Vagina (tissue), 2 donors: Measurements from ENCODE around the gene CNTN5. TPM values are rescaled to one million over a fixed set of nuclear protein-coding genes. Genes with fewer than 3 reads are reported as not detected.

ENCODE experiments used
- DNase-seq, 2 donors: peaks; one replicate each; pipeline ENCODE4 v3.0.0-alpha.2; 2017; ENCODE audit errors: extremely low spot score in 2 of 2
- H3K27ac ChIP-seq: fragments of 200-600 bp; sonication (generic); one replicate; pipeline ENCODE4 v1.5.1; 2019
- H3K27me3 ChIP-seq: fragments of 200-600 bp; sonication (generic); one replicate; pipeline ENCODE4 v1.5.1; 2019
- H3K36me3 ChIP-seq, 2 donors: fragments of 200-600 bp; sonication (generic); one replicate each; pipeline ENCODE4 v1.5.1; 2017 to 2019
- H3K4me1 ChIP-seq: fragments of 200-600 bp; sonication (generic); one replicate; pipeline ENCODE4 v1.5.1; 2019
- H3K4me3 ChIP-seq, 2 donors: fragments of 200-600 bp; sonication (generic); 1 replicate in 1 of 2; 2 replicates in 1 of 2; pipeline ENCODE4 v1.5.1; 2016 to 2019
- H3K9me3 ChIP-seq: fragments of 200-600 bp; sonication (generic); one replicate; pipeline ENCODE4 v1.5.1; 2019
- POLR2A ChIP-seq, 2 donors: fragments of 450-650 bp; IDR thresholded peaks; one replicate each; pipeline ENCODE4 v1.6.1; 2017; ENCODE audit warnings: antibody characterized with exemption in 2 of 2, mild to moderate bottlenecking in 2 of 2, moderate library complexity in 2 of 2
- POLR2AphosphoS5 ChIP-seq, 2 donors: sonication (generic); formaldehyde crosslinking; IDR thresholded peaks; one replicate each; pipeline ENCODE4 v1.9.0; 2017; ENCODE audit warnings: antibody characterized with exemption in 2 of 2, mild to moderate bottlenecking in 2 of 2, low read depth in 1 of 2; ENCODE audit not compliant: insufficient read depth in 1 of 2
- intact Hi-C: fragments of 100-400 bp; cut with DNase I; formaldehyde crosslinking; loops from one replicate; pipeline ENCODE4 v1.15.1; 2023
- total RNA-seq: library from RNA; depleted of rRNA; stranded (reverse); fragments of >200 nt; gene quantifications from one replicate; pipeline ENCODE4 v1.2.3, GENCODE V29; 2016
- TF ChIP-seq, protein P1 (sequence below), 3 experiments: fragments of 450-650 bp in 2 of 3; fragments of 200-600 bp in 1 of 3; sonication (generic) in 1 of 3; IDR thresholded peaks; one replicate each; pipeline ENCODE4 v1.5.1; 2017 to 2019; ENCODE audit warnings: antibody characterized with exemption in 3 of 3, mild to moderate bottlenecking in 2 of 3, moderate library complexity in 2 of 3

The CNTN5 gene
- total RNA-seq, 1 donor from 2014 or later: 0.25 TPM

DNA sequence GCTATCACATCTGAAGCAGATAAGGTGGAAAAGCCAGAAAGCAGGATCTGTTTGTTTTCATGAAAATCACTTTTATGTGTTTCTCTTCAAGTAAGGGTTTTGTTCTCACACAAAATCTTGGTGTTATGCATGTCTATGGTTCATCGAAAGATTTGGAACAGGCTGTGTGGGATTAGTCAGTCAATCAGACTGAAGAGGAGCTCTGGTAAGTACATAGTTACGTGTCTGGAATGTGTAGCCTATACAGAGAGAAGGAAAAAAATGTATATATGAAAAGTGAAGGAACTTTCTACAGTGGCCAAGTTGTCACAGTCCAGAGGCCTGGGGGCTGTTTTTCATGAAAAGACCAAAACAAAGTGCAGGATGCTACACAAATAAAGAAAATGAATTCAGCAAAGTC is 156.7 kb downstream of the CNTN5 start:
- H3K4me3 ChIP-seq: no peak overlapping the region
- H3K27me3 ChIP-seq: no peaks in the 10 kb centered on the region
- no peak overlapping the region for H3K27ac ChIP-seq
- no peaks in the 10 kb centered on the region for H3K4me1 ChIP-seq
- no peak for TF ChIP-seq POLR2A (IDR thresholded peaks at IDR 0.05)
- intact Hi-C loops: no loop called here
- H3K36me3 ChIP-seq: no peaks in the 10 kb centered on the region
- H3K9me3 ChIP-seq: no peaks in the 10 kb centered on the region
- no peak for DNase-seq

- H3K4me1 ChIP-seq: no peaks in the 10 kb centered on the region
- intact Hi-C loops: no loop called here
- no peak for DNase-seq
- TF ChIP-seq, protein P1, sequence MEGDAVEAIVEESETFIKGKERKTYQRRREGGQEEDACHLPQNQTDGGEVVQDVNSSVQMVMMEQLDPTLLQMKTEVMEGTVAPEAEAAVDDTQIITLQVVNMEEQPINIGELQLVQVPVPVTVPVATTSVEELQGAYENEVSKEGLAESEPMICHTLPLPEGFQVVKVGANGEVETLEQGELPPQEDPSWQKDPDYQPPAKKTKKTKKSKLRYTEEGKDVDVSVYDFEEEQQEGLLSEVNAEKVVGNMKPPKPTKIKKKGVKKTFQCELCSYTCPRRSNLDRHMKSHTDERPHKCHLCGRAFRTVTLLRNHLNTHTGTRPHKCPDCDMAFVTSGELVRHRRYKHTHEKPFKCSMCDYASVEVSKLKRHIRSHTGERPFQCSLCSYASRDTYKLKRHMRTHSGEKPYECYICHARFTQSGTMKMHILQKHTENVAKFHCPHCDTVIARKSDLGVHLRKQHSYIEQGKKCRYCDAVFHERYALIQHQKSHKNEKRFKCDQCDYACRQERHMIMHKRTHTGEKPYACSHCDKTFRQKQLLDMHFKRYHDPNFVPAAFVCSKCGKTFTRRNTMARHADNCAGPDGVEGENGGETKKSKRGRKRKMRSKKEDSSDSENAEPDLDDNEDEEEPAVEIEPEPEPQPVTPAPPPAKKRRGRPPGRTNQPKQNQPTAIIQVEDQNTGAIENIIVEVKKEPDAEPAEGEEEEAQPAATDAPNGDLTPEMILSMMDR (IDR thresholded peaks at IDR 0.05): no peak
- TF ChIP-seq POLR2AphosphoS5 (IDR thresholded peaks at IDR 0.05; ENCODE audit: insufficient read depth in 1 of 2, low read depth in 1 of 2) (no peak), POLR2A (IDR thresholded peaks at IDR 0.05) (no peak)
- H3K27me3 ChIP-seq: no peaks in the 10 kb centered on the region
- no peak overlapping the region for H3K27ac ChIP-seq
- H3K9me3 ChIP-seq: no peaks in the 10 kb centered on the region
- H3K4me3 ChIP-seq: no peak overlapping the region
- no peaks in the 10 kb centered on the region for H3K36me3 ChIP-seq
These were observed 163.4 kb downstream of the CNTN5 start for GRCh38 chr11:99184146-99184545.

DNA sequence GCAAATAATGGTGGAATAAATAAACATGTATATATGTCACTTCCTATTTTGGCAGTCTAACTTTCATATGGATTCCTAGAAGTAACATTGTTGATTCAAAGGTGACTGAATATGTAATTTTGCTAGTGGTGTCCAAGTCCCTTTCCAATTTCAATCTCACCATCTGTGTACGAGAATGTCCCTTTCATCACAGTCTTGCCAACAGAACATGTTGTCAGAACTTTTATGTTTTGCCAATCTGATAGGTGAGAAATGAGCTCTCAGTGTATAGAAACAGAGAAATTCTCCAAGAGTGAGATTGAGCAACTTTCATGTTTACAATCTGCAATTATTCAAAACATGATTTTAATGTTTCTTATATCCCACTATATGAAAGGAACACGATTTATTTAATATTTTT is 167.5 kb downstream of the CNTN5 start:
- no peaks in the 10 kb centered on the region for H3K36me3 ChIP-seq
- H3K9me3 ChIP-seq: no peaks in the 10 kb centered on the region
- TF ChIP-seq POLR2A (IDR thresholded peaks at IDR 0.05) (no peak), POLR2AphosphoS5 (IDR thresholded peaks at IDR 0.05; ENCODE audit: insufficient read depth in 1 of 2, low read depth in 1 of 2) (no peak)
- TF ChIP-seq, protein P1 (IDR thresholded peaks at IDR 0.05): no peak
- intact Hi-C loops: no loop called here
- no peak for DNase-seq
- no peaks in the 10 kb centered on the region for H3K27me3 ChIP-seq
- no peaks in the 10 kb centered on the region for H3K4me1 ChIP-seq
- no peak overlapping the region for H3K4me3 ChIP-seq
- no peak overlapping the region for H3K27ac ChIP-seq

- Histone ChIP-seq H3K4me1 (no peaks in the 10 kb centered on the region), H3K4me3 (no peak overlapping the region), H3K27me3 (no peaks in the 10 kb centered on the region), H3K9me3 (no peaks in the 10 kb centered on the region), H3K36me3 (no peaks in the 10 kb centered on the region), H3K27ac (no peak overlapping the region)
- no peak for DNase-seq
- TF ChIP-seq POLR2AphosphoS5 (IDR thresholded peaks at IDR 0.05; ENCODE audit: insufficient read depth in 1 of 2, low read depth in 1 of 2) (no peak), POLR2A (IDR thresholded peaks at IDR 0.05) (no peak)
- TF ChIP-seq, protein P1 (IDR thresholded peaks at IDR 0.05): no peak
- intact Hi-C loops: no loop called here
These were observed 172.0 kb downstream of the CNTN5 start for GRCh38 chr11:99192716-99193115.

- intact Hi-C loops: no loop called here
These were observed 176.7 kb downstream of the CNTN5 start for GRCh38 chr11:99197477-99197876.

More at GRCh38 chr11:99197477-99197876, 176.7 kb downstream of the CNTN5 start:
- DNase-seq: no peak
- no peak overlapping the region for H3K4me3 ChIP-seq
- no peak for TF ChIP-seq POLR2AphosphoS5 (IDR thresholded peaks at IDR 0.05; ENCODE audit: insufficient read depth in 1 of 2, low read depth in 1 of 2)
- TF ChIP-seq POLR2A (IDR thresholded peaks at IDR 0.05): no peak
- TF ChIP-seq, protein P1 (IDR thresholded peaks at IDR 0.05): no peak
- H3K9me3 ChIP-seq: no peaks in the 10 kb centered on the region
- no peaks in the 10 kb centered on the region for H3K36me3 ChIP-seq
- no peak overlapping the region for H3K27ac ChIP-seq
- no peaks in the 10 kb centered on the region for H3K4me1 ChIP-seq
- H3K27me3 ChIP-seq: no peaks in the 10 kb centered on the region
